Adrenal gland (tissue), 12 donors: ENCODE data around the gene EXOC6. TPM values are rescaled to one million over a fixed set of nuclear protein-coding genes. Genes with fewer than 3 reads are reported as not detected.

Experiments used
- DNase-seq, 7 donors: peaks; one replicate each; pipeline ENCODE4 v3.0.0-alpha.2; 2019 to 2020
- H3K27ac ChIP-seq, 5 donors: fragments of 200-600 bp; sonication (generic) in 4 of 5; 1 replicate in 3 of 5; 2 replicates in 2 of 5; pipeline versions ENCODE4 v1.5.1 to v1.8.0; 2016 to 2020; ENCODE audit warnings: mild to moderate bottlenecking in 1 of 5
- H3K27me3 ChIP-seq: fragments of 200-600 bp; 2 replicates; pipeline ENCODE4 v1.8.0; 2021
- H3K36me3 ChIP-seq, 2 donors: fragments of 200-600 bp; replicated peaks in 1 of 2; 1 replicate in 1 of 2; 2 replicates in 1 of 2; pipeline versions ENCODE4 v1.5.1 to v1.8.0; 2018 to 2022
- H3K4me1 ChIP-seq, 2 donors: fragments of 200-600 bp; replicated peaks in 1 of 2; 1 replicate in 1 of 2; 2 replicates in 1 of 2; pipeline versions ENCODE4 v1.5.1 to v1.8.0; 2018 to 2021
- H3K4me3 ChIP-seq, 4 donors: fragments of 200-600 bp; sonication (generic) in 3 of 4; one replicate each; pipeline ENCODE4 v1.5.1; 2016 to 2018
- H3K9me3 ChIP-seq, 3 donors: fragments of 200-600 bp; sonication (generic) in 1 of 3; replicated peaks in 1 of 3; 1 replicate in 2 of 3; 2 replicates in 1 of 3; pipeline versions ENCODE4 v1.5.1 to v1.8.0; 2016 to 2021
- POLR2A ChIP-seq, 2 donors: fragments of 450-650 bp; IDR thresholded peaks; one replicate each; pipeline ENCODE4 v1.6.1; 2017; ENCODE audit warnings: antibody characterized with exemption in 2 of 2, mild to moderate bottlenecking in 2 of 2, moderate library complexity in 1 of 2
- WGBS, 4 donors: extraction: QIAGEN DNeasy Blood & Tissue Kit in 2 of 4; methylation state at CpG; one replicate each; pipeline versions ENCODE4 v1.1.5 to v1.1.7; 2013 to 2017; 5-methylcytosine and 5-hydroxymethylcytosine counted together
- intact Hi-C, 2 donors: fragments of 100-400 bp; cut with DNase I; formaldehyde crosslinking; loops; one replicate each; pipeline versions ENCODE4 v1.14.1 to v1.15.0; 2022 to 2023
- polyA plus RNA-seq, 3 donors: library from polyadenylated mRNA; stranded (reverse); fragments of 200-250 nt in 2 of 3; fragments of 350-450 nt in 1 of 3; fragmentation: Illumina TruSeq in 1 of 3; extraction: RNeasy Lipid Tissue Mini Kit (QIAGEN cat#74804) in 1 of 3; gene quantifications; one replicate each; pipeline ENCODE4 v1.2.3, GENCODE V29; 2013 to 2014
- total RNA-seq, 9 donors: library from RNA; depleted of rRNA in 4 of 9; stranded (reverse); fragments of >200 nt in 4 of 9; fragments of 120-200 nt in 1 of 9; fragmentation: NEBNext Ultra II Directional in 1 of 9; extraction: Animal tissue kit (Norgen Biotek cat#: 25700) in 1 of 9; gene quantifications; one replicate each; pipeline versions ENCODE4 v1.1.0 to v1.2.4, GENCODE V29; 2013 to 2023
- TF ChIP-seq, protein P1 (sequence below), 6 experiments: fragments of 450-650 bp in 4 of 6; fragments of 200-600 bp in 2 of 6; sonication (generic) in 1 of 6; IDR thresholded peaks; 1 replicate in 5 of 6; 2 replicates in 1 of 6; pipeline versions ENCODE4 v1.5.1 to v1.8.0; 2016 to 2021; ENCODE audit warnings: antibody characterized with exemption in 6 of 6, mild to moderate bottlenecking in 2 of 6, moderate library complexity in 1 of 6
- donor health status: healthy with polysubstance abuse.
- donor health status: Bipolar disorder and iron deficiency.
- donor health status: DM: yes; HTN: yes; CAD: no.
- donor health status: DM: no; HTN: no; CAD: no.
- donor health status: DM: no; HTN: no; CAD: no.
- donor health status: DM: yes; HTN: yes; CAD: no.

The EXOC6 gene
- total and polyA plus RNA-seq, 12 donors, result 7.1 to 60.1 (median 25.7) TPM

DNA sequence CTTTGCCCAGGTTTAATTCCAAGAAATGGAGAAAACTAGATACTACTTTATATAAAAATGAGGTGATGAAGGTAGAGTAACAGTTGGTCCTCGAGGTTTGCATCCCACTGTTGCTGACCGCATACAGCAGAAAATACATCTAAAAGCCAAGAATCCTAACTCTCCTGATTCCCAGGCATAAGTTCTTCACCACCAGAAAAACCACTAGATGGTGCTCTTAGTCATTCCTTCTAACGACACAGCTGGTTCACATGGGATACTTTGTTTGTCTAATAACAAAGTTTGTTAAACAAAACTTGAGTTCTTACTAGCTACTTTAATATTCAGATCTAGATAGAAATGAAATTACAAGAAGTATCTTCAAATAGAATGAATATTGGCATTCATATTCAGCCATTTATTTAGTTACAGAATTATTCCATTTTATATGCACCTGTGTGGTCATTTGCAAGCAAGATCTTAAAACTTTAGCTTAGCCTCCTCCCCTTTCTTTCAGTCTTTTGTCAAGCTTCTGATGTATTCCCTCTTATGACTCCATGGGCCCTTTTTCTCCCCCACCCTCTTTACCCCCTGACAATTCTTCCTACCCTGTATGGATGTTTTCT, 158.2 kb downstream of the EXOC6 start:
- intact Hi-C loops, result no loop called here
- Histone ChIP-seq H3K36me3 (no peaks in the 10 kb centered on the region), H3K9me3 (no peaks in the 10 kb centered on the region), H3K4me3 (no peak overlapping the region), H3K4me1 (peaks cover 0 to 6% of the 10 kb centered on the region in 2 donors), H3K27ac (no peak overlapping the region), H3K27me3 (no peaks in the 10 kb centered on the region)
- DNase-seq, result peak in 1 of 7 donors; percentile 4
- WGBS, 4 donors, result 4 to 16% (median 12%) methylated on average over 3 of the region's 3 CpGs
- TF ChIP-seq POLR2A (IDR thresholded peaks at IDR 0.05), result no peak
- TF ChIP-seq, protein P1, sequence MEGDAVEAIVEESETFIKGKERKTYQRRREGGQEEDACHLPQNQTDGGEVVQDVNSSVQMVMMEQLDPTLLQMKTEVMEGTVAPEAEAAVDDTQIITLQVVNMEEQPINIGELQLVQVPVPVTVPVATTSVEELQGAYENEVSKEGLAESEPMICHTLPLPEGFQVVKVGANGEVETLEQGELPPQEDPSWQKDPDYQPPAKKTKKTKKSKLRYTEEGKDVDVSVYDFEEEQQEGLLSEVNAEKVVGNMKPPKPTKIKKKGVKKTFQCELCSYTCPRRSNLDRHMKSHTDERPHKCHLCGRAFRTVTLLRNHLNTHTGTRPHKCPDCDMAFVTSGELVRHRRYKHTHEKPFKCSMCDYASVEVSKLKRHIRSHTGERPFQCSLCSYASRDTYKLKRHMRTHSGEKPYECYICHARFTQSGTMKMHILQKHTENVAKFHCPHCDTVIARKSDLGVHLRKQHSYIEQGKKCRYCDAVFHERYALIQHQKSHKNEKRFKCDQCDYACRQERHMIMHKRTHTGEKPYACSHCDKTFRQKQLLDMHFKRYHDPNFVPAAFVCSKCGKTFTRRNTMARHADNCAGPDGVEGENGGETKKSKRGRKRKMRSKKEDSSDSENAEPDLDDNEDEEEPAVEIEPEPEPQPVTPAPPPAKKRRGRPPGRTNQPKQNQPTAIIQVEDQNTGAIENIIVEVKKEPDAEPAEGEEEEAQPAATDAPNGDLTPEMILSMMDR (IDR thresholded peaks at IDR 0.05), result peak; percentile 23 to 63 (median 43)

DNA sequence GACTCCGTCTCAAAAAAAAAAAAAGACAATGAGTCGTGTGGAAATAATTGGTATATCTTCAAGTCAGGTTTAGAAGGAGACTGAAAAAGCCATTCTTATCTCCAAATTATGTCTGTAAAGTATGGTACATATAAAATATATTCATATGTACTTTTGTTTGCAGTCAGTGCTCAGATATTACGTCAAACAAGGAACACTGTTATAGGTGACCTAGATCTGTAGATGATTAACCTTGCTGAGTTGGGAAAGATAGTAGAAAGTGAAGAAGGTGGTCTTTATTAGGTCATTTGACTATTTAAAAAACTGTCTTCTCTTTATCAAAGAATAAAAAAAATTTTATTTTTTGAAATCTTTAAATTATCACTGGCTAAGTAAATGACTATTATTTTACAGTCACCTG, 167.4 kb downstream of the EXOC6 start:
- TF ChIP-seq POLR2A (IDR thresholded peaks at IDR 0.05), result no peak
- TF ChIP-seq, protein P1 (IDR thresholded peaks at IDR 0.05), result no peak
- peaks cover 0 to 14% (median 0%) of the 10 kb centered on the region in 3 donors for H3K9me3 ChIP-seq
- H3K27ac ChIP-seq, result no peak overlapping the region
- intact Hi-C loops, result no loop called here
- no peaks in the 10 kb centered on the region for H3K4me1 ChIP-seq
- H3K27me3 ChIP-seq, result no peaks in the 10 kb centered on the region
- no peak for DNase-seq
- no peak overlapping the region for H3K4me3 ChIP-seq
- H3K36me3 ChIP-seq, result no peaks in the 10 kb centered on the region
- 92 to 99% (median 95%) methylated on average over 3 of the region's 3 CpGs for WGBS, 4 donors

DNA sequence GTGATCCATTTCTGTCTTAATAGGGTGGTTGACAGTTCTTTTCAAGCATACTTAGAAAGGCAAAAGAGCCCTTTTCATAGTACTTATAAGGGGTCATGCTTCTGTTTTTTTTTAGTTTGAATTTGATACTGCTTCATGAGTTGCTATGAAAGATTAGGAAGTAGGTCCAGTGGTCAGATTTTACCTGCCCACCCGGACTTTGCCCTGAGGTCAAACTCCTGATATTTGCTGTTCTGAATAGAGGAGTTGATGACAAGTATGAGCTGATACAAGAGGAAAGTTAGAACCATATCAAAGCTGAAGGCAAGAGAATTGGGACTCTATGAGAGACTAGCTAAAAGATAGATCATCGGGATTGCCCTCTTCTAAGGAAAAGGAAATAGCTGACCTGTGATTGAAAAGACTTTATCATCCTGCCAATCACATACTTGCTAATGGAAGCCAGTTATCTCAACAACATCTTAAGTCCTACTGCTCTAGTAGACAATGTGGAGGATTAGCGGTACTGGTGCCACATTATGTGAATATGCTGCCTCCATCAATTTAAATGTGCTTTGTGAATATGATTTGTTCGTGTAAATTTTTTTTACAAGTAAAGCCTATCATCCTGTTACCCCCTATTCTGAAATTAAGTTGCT, 174.8 kb downstream of the EXOC6 start:
- Histone ChIP-seq H3K4me3 (no peak overlapping the region), H3K9me3 (no peaks in the 10 kb centered on the region), H3K36me3 (no peaks in the 10 kb centered on the region), H3K4me1 (no peaks in the 10 kb centered on the region), H3K27ac (no peak overlapping the region), H3K27me3 (no peaks in the 10 kb centered on the region)
- DNase-seq, result no peak
- 92 to 97% (median 94%) methylated on average over 4 of the region's 4 CpGs for WGBS, 4 donors
- TF ChIP-seq POLR2A (IDR thresholded peaks at IDR 0.05), result no peak
- TF ChIP-seq, protein P1 (IDR thresholded peaks at IDR 0.05), result no peak
- intact Hi-C loops, result no loop called here

DNA sequence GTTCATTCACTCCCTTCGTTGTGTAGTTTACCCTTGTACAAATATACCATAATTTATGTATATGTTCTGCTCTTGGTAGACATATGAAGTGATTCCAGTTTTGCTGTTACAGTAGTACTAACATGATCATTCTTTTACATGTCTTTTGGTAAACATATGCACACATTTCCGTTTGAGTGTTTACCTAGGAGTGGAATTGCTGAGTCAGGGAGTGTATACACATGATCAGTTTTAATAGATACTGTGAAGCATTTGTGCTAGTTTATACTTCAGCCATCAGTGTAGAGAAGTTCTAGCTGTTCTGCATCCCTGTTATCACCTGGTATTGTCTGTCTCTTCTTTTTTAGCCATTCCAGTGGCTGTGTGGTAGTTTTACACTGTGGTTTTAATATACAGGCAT, 177.8 kb downstream of the EXOC6 start:
- WGBS, 4 donors, result 90 to 91% (median 90%) methylated on average over 2 of the region's 2 CpGs
- Histone ChIP-seq H3K4me1 (peaks cover 0 to 9% of the 10 kb centered on the region in 2 donors), H3K9me3 (no peaks in the 10 kb centered on the region), H3K27me3 (no peaks in the 10 kb centered on the region), H3K27ac (no peak overlapping the region), H3K36me3 (no peaks in the 10 kb centered on the region), H3K4me3 (no peak overlapping the region)
- no peak for DNase-seq
- intact Hi-C loops, result no loop called here
- TF ChIP-seq POLR2A (IDR thresholded peaks at IDR 0.05), result no peak
- TF ChIP-seq, protein P1 (IDR thresholded peaks at IDR 0.05), result no peak
